ENCODE results near the gene TRAF3IP1.

GRCh38 chr2:238391042-238391689, 70.8 kb downstream of the TRAF3IP1 start:
- TF ChIP-seq POLR2AphosphoS5 (IDR thresholded peaks at IDR 0.05; ENCODE audit: borderline replicate concordance, low read depth, low read length) (no peak), EZH2 (IDR thresholded peaks at IDR 0.05) (no peak), FOXP2 (optimal IDR thresholded peaks at IDR 0.05; ENCODE audit: control extremely low read depth, extremely low read length, insufficient read depth) (no peak)
